ENCODE data around the gene YEATS2. TPM values are rescaled to one million over a fixed set of nuclear protein-coding genes. Genes with fewer than 3 reads are reported as not detected.

Gene YEATS2
- total and polyA plus RNA-seq, 2 of the 4 experiments (the other 2 are of a cell fraction) = 30.1 to 43.0 TPM

DNA sequence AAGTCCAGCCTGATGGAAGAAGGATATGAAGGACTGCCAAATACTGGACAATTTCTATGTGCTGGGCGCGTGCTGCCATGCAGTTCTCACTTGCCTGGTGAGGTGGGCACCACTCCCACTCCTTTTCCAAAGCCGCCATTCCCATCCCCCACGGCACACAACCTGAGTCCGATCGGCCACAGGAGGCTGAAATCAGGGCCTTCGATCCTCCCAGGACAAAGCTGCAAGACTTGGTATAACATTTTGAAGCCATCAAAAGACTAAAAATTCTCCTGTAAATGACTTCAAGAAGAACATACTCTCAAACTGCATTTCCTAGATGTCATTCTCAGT is 130.9 kb downstream of the YEATS2 start:
- ATAC-seq (ENCODE audit: low read depth) = no peak

More for the DNA sequence above, 130.9 kb downstream of the YEATS2 start:
- no peak overlapping the region for H2BK120ac ChIP-seq (ENCODE audit: low read depth, low read length)
- in situ Hi-C loops (cut with MboI; ENCODE audit: low sequenced_read_pairs) (no loop called here), intact Hi-C loops (cut with micrococcal nuclease) (no loop called here), dilution Hi-C loops (cut with HindIII; ENCODE audit: low sequenced_read_pairs, unreplicated experiment) (no loop called here)
- H3K27me3 ChIP-seq (ENCODE audit: control insufficient read depth, insufficient read depth, low read length) = no peaks in the 10 kb centered on the region
- H2BK15ac ChIP-seq (ENCODE audit: low read depth, low read length) = no peak overlapping the region
- no peak overlapping the region for H2AK5ac ChIP-seq (ENCODE audit: low read depth, low read length)
- TF ChIP-seq RCOR1 (IDR thresholded peaks at IDR 0.05; ENCODE audit: insufficient replicate concordance, low read length) (no peak), CHD1 (IDR thresholded peaks at IDR 0.05; ENCODE audit: low read depth, low read length) (no peak), MAZ (IDR thresholded peaks at IDR 0.05; ENCODE audit: borderline replicate concordance, low read depth, low read length) (no peak), NFE2L2 (IDR thresholded peaks at IDR 0.05; ENCODE audit: low read depth, low read length) (no peak), POLR2A (IDR thresholded peaks at IDR 0.05; ENCODE audit: low read depth, low read length) (no peak), CEBPB (IDR thresholded peaks at IDR 0.05; ENCODE audit: low read depth, low read length) (no peak), MXI1 (IDR thresholded peaks at IDR 0.05; ENCODE audit: borderline replicate concordance, low read depth, low read length) (no peak), RFX5 (IDR thresholded peaks at IDR 0.05; ENCODE audit: low read depth, low read length) (no peak), BHLHE40 (IDR thresholded peaks at IDR 0.05; ENCODE audit: low read depth, low read length) (no peak), SMC3 (IDR thresholded peaks at IDR 0.05; ENCODE audit: low read depth, low read length) (no peak), RAD21 (IDR thresholded peaks at IDR 0.05; ENCODE audit: low read length) (no peak), FOS (IDR thresholded peaks at IDR 0.05; ENCODE audit: low read depth, low read length) (no peak), MAFK (IDR thresholded peaks at IDR 0.05; ENCODE audit: low read depth, low read length) (no peak)
- TF ChIP-seq, protein P1, sequence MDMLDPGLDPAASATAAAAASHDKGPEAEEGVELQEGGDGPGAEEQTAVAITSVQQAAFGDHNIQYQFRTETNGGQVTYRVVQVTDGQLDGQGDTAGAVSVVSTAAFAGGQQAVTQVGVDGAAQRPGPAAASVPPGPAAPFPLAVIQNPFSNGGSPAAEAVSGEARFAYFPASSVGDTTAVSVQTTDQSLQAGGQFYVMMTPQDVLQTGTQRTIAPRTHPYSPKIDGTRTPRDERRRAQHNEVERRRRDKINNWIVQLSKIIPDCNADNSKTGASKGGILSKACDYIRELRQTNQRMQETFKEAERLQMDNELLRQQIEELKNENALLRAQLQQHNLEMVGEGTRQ (IDR thresholded peaks at IDR 0.05; ENCODE audit: low read depth, low read length) = no peak
- TF ChIP-seq, protein P2, sequence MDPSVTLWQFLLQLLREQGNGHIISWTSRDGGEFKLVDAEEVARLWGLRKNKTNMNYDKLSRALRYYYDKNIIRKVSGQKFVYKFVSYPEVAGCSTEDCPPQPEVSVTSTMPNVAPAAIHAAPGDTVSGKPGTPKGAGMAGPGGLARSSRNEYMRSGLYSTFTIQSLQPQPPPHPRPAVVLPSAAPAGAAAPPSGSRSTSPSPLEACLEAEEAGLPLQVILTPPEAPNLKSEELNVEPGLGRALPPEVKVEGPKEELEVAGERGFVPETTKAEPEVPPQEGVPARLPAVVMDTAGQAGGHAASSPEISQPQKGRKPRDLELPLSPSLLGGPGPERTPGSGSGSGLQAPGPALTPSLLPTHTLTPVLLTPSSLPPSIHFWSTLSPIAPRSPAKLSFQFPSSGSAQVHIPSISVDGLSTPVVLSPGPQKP (IDR thresholded peaks at IDR 0.05; ENCODE audit: borderline replicate concordance, low read depth, low read length) = no peak
- TF ChIP-seq, protein P3, sequence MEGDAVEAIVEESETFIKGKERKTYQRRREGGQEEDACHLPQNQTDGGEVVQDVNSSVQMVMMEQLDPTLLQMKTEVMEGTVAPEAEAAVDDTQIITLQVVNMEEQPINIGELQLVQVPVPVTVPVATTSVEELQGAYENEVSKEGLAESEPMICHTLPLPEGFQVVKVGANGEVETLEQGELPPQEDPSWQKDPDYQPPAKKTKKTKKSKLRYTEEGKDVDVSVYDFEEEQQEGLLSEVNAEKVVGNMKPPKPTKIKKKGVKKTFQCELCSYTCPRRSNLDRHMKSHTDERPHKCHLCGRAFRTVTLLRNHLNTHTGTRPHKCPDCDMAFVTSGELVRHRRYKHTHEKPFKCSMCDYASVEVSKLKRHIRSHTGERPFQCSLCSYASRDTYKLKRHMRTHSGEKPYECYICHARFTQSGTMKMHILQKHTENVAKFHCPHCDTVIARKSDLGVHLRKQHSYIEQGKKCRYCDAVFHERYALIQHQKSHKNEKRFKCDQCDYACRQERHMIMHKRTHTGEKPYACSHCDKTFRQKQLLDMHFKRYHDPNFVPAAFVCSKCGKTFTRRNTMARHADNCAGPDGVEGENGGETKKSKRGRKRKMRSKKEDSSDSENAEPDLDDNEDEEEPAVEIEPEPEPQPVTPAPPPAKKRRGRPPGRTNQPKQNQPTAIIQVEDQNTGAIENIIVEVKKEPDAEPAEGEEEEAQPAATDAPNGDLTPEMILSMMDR (conservative IDR thresholded peaks at IDR 0.05; ENCODE audit: low read depth, low read length) = no peak
- no peak overlapping the region for H3K23ac ChIP-seq (ENCODE audit: low read depth, low read length)
- no peak overlapping the region for H3K27ac ChIP-seq (ENCODE audit: insufficient read depth, low read length)
- H3K36me3 ChIP-seq (ENCODE audit: control insufficient read depth, insufficient read depth, low read length) = peaks cover 30% of the 10 kb centered on the region
- H3K4me2 ChIP-seq (ENCODE audit: low read depth, low read length) = no peak overlapping the region
- no peak overlapping the region for H2BK5ac ChIP-seq (ENCODE audit: low read depth, low read length, poor library complexity, severe bottlenecking)
- H3K4ac ChIP-seq (ENCODE audit: low read depth, low read length) = no peak overlapping the region
- H4K5ac ChIP-seq (ENCODE audit: low read depth, low read length) = no peak overlapping the region
- no peak overlapping the region for H3K4me3 ChIP-seq (ENCODE audit: insufficient read depth, low read depth, low read length)
- ChIA-PET POLR2A (ENCODE audit: unreplicated experiment) (no interaction called here), CTCF (no interaction called here)
- no peak overlapping the region for H3K56ac ChIP-seq (ENCODE audit: extremely low read depth, insufficient read depth, low read length)
- H3K9me1 ChIP-seq (ENCODE audit: insufficient read depth, low read length) = no peaks in the 10 kb centered on the region
- H3K4me1 ChIP-seq (ENCODE audit: control insufficient read depth, insufficient read depth, low read length) = no peaks in the 10 kb centered on the region
- H3K18ac ChIP-seq (ENCODE audit: low read depth, low read length) = no peak overlapping the region
- H4K8ac ChIP-seq (ENCODE audit: low read depth in 2 of 2, low read length in 2 of 2) = no peak overlapping the region
- peaks cover 3 to 7% of the 10 kb centered on the region in 2 experiments; a peak in 1 of 4 replicates for H3K79me1 ChIP-seq (ENCODE audit: low read depth in 1 of 2, low read length in 2 of 2)
- peaks cover 10% of the 10 kb centered on the region for H4K20me1 ChIP-seq (ENCODE audit: insufficient read depth, low read length)
- no peak overlapping the region for H2BK20ac ChIP-seq (ENCODE audit: low read depth, low read length)
- no peak for DNase-seq
- H4K91ac ChIP-seq (ENCODE audit: insufficient read depth, low read depth, low read length) = no peak overlapping the region
- H2AFZ ChIP-seq (replicated peaks; ENCODE audit: low read length, poor library complexity) = no peak overlapping the region
- no peak overlapping the region for H3K14ac ChIP-seq (replicated peaks; ENCODE audit: low read depth, low read length)
- no peak overlapping the region for H2AK9ac ChIP-seq (replicated peaks; ENCODE audit: low read depth, low read length, poor library complexity)
- no TSS peak for BruUV-seq (replicated peaks)
- H3K9ac ChIP-seq (ENCODE audit: low read depth, low read length) = no peak overlapping the region
- no peaks in the 10 kb centered on the region for H3K9me3 ChIP-seq (ENCODE audit: control insufficient read depth, insufficient read depth, low read length)
- WGBS, 2 experiments (ENCODE audit: extremely low coverage in 2 of 2, insufficient read length in 1 of 2) = no CpG with 5 or more reads among the region's 7 CpGs

Data from IMR-90 (cell line).